Fibroblast of skin of left quadriceps (primary cell): ENCODE data around the gene FRAT2.
"Not testable (repeated sequence)": the region's sequence is repeated elsewhere in the genome, so short reads cannot be mapped to it uniquely, and the experiment has no call there.

Source experiments
- DNase-seq, 2 experiments: peaks; one replicate each; pipeline ENCODE4 v3.0.0-alpha.2; 2013; ENCODE audit warnings: low read depth in 2 of 2

The FRAT2 gene

DNA sequence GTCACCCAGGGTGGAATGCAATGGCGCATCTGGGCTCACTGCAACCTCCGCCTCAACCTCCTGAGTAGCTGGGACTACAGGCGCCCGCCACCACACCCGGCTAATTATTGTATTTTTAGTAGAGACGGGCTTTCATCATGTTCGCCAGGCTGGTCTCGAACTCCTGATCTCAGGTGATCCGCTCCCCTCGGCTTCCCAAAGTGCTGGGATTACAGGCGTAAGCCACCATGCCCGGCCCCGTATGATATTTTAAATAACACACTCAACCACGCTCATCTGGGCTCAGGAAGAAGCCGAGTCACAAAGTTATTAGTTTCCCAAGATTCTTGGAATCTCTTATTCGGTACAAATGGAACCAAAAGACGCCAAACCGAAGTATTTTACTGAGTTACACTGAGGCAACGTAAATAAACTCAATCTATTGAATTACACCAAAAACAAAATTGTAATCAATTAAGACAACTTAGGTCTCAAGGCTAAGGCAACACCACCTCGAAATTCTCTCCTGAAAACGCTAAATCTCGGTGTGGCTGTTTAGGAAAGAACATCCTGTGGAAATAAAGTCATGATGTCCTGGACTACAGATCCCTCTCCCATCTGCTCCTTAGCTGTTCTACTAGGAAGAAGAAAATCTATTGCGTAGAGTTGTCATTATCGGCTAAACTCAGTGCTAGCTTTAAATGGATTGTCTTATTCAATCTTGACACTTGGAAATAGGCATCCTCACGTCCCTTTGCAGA lies 43.0 kb downstream of the FRAT2 start:
- no peak for DNase-seq

DNA sequence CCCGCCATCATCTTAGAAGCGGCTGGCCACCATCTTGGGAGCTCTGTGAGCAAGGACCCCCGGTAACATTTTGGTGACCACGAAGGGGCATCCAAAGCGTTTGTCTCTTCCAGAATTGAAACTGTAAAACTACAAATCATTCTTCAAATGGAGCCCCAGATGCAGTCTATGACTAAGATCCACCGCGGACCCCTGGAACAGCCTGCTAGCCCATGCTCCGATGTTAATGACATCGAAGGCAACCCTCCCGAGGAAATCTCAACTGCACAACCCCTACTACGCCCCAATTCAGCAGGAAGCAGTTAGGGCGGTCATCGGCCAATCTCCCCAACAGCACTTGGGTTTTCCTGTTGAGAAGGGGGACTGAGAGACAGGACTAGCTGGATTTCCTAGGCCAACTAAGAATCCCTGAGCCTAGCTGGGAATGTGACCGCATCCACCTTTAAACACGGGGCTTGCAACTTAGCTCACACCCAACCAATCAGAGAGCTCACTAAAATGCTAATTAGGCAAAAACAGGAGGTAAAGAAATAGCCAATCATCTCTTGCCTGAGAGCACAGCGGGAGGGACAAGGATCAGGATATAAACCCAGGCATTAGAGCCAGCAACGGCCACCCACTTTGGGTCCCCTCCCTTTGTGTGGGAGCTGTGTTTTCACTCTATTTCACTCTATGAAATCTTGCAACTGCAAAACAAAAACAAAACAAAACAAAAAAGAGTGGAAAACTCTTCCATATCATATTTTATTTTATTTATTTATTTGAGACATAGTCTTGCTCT lies 43.8 kb downstream of the FRAT2 start:
- DNase-seq = not testable (repeated sequence)

DNA sequence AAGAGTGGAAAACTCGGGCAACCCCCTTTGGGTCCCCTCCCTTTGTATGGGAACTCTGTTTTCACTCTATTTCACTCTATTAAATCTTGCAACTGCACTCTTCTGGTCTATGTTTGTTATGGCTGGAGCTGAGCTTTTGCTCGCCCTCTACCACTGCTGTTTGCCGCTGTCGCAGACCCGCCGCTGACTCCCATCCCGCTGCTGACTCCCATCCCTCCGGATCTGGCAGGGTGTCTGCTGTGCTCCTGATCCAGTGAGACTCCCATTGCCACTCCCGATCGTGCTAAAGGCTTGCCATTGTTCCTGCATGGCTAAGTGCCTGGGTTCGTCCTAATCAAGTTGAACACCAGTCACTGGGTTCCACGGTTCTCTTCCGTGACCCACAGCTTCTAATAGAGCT lies 44.5 kb downstream of the FRAT2 start:
- DNase-seq = not testable (repeated sequence)
